GM19397 (cell line): ENCODE results near the gene PANK4.

Experiments used
- ATAC-seq: cut with Tn5 transposase; IDR thresholded peaks from one replicate; pipeline ENCODE4 v1.9.1; 2021; ENCODE audit warnings: mild to moderate bottlenecking, moderate library complexity; ENCODE audit not compliant: unreplicated experiment

Gene PANK4

DNA sequence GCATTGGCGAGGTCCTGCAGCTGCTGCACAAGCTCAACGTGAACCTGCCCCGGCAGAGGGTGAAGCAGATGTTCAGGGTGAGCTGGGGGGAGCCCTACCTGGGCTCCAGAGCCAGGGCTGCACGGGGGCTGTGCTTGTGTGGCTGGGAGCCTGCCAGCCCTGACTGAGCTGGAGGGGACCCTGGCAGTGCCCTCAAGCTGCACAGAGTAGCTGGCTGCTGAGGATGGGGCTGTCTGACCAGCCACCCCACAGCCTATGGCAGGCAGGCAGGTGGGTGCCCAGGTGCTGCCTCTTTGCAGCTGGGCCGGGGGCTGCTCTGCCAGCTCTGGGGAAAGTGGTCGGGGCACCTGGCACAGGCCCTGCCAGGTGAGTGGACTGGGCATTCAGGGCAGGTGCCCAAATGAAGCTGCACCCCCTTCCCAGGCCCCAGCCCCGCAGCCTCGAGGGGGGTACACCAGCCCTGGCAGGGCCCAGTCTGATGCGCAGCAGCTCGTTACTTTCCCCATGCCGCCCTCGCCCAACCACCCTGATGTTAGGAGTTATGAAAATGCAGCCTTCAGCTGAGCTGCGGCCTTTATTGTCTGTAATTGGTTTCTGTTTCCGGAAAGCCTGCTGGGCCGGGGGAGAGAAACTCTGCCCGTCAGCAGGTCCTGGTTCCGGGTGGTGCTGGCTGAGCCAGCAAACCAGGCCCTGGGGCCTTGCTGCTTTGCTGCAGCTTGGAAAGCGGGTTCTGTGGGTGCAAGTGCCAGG is 46.0 kb downstream of the PANK4 start:
- ATAC-seq = no peak

- ATAC-seq = no peak
Observed at GRCh38 chr1:2479618-2480017, 46.8 kb downstream of the PANK4 start.

GRCh38 chr1:2479186-2479585 is 47.2 kb downstream of the PANK4 start:
- no peak for ATAC-seq

GRCh38 chr1:2477791-2478499 is 48.5 kb downstream of the PANK4 start:
- no peak for ATAC-seq

GRCh38 chr1:2477309-2477708 is 49.1 kb downstream of the PANK4 start:
- ATAC-seq = no peak

DNA sequence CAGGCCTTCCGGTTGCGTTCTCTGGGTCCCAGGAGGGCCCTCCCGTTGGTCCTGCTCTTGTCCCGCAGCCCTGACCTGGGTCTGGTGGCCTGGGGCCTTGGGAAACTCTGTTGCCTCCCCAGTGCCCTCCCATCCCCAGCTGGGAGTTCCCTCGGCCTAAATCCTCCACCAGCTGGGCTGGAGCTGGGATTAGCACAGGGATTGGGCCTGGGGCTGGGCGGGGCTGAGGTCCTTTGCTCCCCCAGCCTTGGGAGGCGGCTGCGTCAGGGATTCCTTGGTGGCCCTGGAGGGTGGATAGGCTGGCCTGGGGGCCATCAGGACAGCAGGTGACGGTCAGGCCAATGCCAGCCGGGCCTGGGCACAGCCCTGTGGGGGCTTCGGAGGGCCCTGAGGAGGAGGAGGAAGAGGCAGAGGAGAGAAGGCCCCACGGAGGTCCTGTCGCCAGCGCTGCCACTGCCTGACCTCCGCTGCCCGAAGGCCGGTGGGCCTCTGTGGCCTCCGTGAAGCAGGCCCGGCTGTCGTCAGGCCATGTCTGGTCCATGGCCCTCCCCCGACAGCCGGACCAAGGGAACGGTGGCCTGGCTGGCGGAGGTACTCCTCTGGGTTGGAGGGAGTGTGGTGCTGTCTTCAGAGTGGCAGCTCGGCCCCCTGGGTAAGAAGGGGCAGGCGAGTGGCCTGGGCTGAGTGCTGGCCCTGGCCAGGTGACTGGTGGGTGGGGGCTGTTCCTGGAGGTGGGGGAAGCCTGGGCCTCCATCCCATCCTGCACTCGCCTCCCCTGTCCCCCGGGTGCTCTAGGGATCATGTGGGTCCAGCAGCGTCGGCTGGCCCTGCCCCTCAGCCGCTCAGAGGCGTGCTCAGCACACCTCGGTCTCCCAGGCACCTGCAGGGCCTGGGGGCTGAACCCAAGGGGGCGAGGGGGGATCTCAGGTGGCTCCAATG is 50.1 kb downstream of the PANK4 start, which contains the start of gene PLCH2:
TSS of gene PLCH2 (plus strand) at position 229 of the 939 bp plus-strand sequence. CDS start at position 529, 300 bp downstream.
- ATAC-seq = no peak

DNA sequence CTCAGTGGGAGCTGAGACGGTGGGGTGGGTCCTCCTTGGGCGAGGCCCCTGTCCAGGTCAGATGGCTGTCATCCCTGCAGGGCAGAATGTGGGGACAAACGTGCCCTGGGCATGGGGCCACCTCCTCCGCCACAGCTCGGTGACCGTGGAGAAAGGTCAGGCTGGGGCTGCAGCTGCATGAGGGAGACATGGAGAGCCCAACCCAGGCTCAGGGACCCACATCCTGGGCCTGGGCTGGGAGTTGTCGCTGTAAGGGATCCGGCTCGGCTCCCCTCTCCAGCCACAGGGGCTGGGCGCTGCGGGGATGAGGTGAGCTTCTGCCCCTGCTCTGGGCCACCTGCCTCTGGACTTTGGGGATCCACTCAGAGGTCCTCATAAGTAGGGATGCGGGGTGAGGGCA is 50.8 kb downstream of the PANK4 start:
- ATAC-seq = no peak

GRCh38 chr1:2474933-2475371 is 51.4 kb downstream of the PANK4 start:
- ATAC-seq = no peak

DNA sequence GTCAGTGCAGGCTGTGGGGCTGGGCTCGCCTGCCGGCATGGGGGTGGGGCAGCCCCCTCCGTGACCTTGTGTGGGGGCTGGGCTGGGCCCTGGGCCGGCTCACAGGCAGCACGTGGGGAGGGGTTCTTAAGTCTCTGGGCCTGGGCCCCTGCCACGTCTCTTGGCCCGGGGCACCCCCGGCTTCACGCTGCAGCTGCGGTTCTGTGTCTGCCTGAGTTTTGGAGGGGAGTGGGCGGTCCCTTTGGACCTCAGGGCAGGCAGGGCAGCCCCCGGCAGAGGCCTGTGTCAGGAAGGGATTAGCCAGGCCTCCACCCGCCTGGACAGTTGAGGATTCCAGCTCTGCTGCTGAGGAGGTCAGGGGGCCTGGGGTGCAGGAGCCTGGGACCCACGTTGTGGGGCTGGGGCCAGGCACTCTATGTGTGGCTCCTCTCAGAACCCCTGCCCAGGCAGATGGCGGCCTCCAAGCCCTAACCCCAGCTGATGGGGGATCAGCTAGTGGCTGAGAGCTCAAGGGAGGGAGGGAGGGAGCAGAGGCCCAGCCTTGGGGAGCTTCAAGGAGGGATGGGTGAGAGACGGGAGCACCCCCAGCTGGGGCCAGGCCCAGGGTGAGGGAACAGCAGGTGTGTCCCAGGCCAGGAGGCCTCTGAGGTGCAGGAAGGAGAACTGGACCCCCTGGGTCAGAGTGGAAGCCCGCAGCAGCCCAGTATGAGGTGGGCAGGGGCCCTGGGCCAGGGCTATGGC is 52.1 kb downstream of the PANK4 start:
- no peak for ATAC-seq

GRCh38 chr1:2473198-2473597 is 53.2 kb downstream of the PANK4 start:
- no peak for ATAC-seq

DNA sequence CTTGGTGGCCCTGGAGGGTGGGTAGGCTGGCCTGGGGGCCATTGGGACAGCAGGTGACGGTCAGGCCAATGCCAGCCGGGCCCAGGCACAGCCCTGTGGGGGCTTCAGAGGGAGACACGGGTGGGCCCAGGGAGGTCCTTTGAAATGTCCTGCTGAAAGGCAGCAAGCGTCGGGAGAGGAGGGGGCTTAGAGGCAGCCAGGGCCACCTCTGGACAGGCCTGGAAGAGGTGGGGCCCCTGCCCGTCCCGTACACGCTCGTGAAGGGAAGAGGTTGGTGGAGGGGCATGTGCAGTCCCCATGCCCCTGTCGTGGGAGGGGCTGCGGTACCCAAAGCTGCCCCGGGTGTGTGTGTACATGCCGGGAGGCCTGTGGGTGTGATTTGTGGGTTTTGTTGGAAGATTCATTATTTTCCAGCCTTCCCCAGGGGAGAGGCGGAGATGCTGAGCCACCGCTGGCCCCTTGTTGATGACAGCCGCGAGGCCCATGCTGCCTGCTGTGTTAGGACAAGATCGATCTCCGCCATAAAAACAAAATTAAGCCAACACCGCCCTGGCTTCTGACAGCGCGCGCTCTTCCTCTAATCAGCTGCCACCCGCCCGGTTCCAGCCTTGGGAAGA is 53.7 kb downstream of the PANK4 start:
- no peak for ATAC-seq

DNA sequence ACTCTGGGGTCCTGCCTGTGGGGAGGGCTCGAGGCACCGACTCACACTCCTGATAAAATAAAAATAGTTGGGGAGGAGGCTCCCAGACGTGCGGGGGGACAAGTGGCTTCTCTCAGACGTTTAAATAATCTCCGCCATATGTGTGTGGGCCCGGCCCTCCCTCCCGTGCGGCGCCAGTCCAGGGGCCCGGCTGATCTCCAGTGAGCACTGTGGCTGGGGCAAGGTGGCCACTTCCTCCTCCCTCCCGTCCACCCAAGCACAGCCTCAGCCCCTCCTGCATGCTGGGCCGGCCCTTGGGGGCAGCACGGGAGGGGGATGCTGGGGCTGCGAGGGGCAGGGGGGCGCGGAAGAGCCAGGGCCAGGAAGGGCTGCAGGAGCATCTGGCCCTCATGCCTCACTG is 54.3 kb downstream of the PANK4 start:
- no peak for ATAC-seq

- no peak for ATAC-seq
Observed at GRCh38 chr1:2471587-2472001, 54.8 kb downstream of the PANK4 start.

DNA sequence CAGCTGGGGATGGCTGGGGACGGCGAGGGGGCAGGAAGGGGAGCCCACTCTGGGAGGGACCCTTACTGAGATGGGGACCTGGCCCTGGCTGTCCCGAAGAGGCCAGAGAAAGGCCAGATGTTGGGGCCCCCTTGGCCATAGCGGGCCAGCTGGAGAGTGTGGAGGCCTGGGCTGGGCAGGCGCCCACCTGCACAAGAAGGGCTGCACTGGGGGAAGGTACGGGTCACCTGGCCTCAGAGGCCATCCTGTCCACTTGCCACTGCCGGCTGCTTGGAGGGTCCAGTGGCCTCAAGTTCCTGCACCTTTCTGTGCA is 55.3 kb downstream of the PANK4 start:
- ATAC-seq = no peak

DNA sequence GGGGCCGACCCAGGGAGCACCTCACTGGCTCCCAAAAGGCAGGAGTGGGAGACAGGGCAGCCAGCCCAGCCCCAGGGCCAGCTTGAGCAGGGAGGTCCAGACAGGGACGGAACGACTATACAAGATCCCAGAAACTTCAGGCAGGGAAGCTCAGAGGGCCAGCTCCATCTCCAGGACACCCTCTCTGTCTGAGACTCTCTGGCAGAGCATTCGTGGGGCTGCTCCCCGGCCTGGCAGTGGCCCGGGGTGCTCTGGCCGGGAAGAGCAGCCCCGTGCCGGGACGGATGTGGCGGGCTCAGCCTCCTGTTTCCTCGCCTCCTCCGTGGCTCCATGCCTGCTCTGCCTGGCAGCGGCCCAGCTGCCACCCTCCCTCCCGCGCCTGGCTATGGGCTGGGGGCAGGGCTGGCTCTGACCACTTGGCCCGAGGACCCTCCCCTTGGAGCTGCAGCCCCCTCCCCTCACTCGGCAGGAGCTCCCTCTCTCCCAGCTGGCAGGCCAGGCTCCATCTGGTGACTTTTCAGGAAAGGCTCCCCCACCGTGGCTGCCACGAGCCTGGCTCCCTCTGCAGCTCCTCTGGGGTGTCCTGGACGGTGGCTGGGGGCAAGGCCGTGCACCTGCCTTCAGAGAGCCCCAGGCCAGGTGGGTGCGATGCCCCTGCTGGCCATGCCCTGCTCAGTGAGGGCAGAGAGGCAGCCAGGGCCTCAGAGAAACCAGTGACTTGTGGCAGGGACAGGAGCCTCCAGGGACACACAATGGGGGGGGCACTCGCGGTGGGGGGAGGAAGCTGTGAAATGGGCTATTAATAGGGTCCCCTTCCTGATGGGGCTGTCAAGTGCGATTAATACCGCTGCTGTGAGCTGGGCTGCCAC is 55.9 kb downstream of the PANK4 start:
- no peak for ATAC-seq

DNA sequence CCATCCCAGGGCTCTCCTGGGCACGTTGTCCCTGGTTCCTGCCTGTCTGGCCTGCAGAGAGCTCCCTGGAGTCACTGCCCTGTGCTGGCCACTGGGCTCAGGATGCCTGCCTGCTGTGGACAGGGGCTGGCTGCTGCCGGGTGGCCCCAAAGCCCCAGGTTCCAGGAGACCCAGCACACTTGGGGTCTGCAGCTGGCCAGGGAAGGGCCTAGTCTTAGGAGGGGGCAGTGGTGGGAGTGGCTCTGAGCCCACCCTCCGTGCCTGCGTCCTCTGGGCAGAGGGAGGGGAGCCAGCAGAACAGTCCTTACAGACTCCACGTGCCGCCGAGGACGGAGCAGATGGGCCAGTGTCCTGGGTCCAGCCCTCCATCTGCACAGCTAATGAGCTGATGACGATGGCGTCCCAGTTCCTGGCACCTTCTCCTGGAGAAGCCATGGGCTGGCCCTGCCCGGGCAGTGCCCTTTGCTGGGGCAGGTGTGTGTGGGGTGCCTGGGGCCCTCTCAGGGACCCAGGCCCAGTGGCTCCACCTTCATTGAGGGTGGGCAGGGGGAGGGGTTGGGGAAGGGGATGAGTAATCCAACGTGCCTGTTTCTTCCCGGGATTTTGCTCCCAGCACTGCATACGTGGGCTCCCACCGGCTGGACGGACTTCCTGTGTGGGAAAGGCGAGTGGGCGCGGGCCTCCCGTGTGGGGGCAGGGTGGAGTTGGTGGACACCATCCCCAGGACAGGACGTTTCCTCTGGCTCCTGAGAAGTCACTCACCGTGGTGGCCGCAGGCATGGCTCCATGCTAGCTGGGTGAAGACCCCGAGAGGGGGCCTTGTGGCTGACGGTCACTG is 57.1 kb downstream of the PANK4 start:
- ATAC-seq = no peak

DNA sequence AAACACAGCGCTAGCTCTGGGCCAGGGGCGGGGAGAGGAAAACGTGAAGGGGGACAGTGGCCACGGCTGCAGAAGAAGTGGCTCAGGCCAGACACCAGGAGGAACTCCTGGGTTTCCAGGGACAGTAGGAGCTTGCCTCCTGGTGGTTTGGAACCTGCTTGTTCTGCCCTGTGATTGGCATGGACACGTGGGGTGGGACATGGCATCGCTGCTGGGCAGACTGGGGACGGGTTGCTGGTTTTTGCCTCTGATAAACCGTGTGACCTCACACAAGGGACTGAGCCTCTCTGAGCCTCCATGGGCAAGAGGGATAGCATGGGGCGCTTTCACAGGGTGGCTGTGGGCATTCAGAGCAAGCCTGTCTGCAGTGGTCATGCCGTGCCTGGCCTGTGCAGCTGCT is 57.9 kb downstream of the PANK4 start:
- no peak for ATAC-seq

GRCh38 chr1:2468041-2468472 is 58.3 kb downstream of the PANK4 start:
- no peak for ATAC-seq
